A549 treated with Hydrocortisone at 1 μM for 4 hours (cell line): ENCODE data around the gene GRP. TPM values are rescaled to one million over a fixed set of nuclear protein-coding genes. Genes with fewer than 3 reads are reported as not detected.

ENCODE experiments used
- total RNA-seq: library from RNA; stranded (reverse); fragments of 200-300 nt; extraction: Qiagen RNA extraction; gene quantifications from 5 replicates; pipeline ENCODE4 v1.2.3, GENCODE V29; 2022

The GRP gene
- not detected in 5 replicates for total RNA-seq

GRCh38 chr18:59219672-59220163, at the start of gene GRP:
GRP (plus strand) TSS chr18:59220158; CDS start chr18:59220266, 108 bp downstream.

GRCh38 chr18:59272891-59273758, 53.2 kb downstream of the GRP start, which contains the start of gene RAX:
RAX (minus strand) TSS chr18:59273454; CDS start chr18:59273206, 248 bp downstream.

Other genes with a start within 250 kb of the GRP start
- 54.4 to 65.5 TPM (median 61.0 TPM) in 5 replicates for gene SEC11C, start 80.3 kb upstream of the GRP start, total RNA-seq
- gene RAX, start 53.3 kb downstream of the GRP start, total RNA-seq, result 0.05 TPM in 1 of 5 replicates, not detected in the others
- gene CPLX4, start 98.5 kb downstream of the GRP start, total RNA-seq, result not detected in 5 replicates
- gene LMAN1, start 139.1 kb downstream of the GRP start, total RNA-seq, result 23.2 to 45.0 TPM (median 30.9 TPM) in 5 replicates